Measurements from ENCODE around the gene CYP27C1.

Gene CYP27C1

DNA sequence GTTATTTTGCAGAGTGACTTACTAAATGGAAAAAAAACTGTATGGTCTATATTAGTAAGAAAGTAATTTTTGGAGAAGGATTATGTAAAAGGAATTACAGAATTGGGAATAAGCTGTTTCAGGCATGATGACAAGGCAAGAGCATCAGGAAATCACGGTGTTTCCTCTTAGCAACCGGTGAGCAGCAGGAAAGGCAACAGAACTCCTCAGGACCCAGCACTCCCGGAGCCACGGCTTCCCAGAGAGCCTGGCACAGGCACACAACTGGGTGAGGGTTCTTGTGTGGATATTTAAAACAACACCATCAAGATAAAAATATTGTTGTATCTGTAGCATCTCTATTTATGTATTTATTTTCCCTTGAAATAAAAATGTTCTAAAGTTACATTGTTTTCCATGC lies 34.4 kb downstream of the CYP27C1 start:
- no peak for DNase-seq (ENCODE audit: low spot score)
- in situ Hi-C loops (cut with MboI; ENCODE audit: low pct_unique_long_range_greater_than_20kb, low sequenced_read_pairs, unreplicated experiment) = no loop called here
- TF ChIP-seq, protein P1, sequence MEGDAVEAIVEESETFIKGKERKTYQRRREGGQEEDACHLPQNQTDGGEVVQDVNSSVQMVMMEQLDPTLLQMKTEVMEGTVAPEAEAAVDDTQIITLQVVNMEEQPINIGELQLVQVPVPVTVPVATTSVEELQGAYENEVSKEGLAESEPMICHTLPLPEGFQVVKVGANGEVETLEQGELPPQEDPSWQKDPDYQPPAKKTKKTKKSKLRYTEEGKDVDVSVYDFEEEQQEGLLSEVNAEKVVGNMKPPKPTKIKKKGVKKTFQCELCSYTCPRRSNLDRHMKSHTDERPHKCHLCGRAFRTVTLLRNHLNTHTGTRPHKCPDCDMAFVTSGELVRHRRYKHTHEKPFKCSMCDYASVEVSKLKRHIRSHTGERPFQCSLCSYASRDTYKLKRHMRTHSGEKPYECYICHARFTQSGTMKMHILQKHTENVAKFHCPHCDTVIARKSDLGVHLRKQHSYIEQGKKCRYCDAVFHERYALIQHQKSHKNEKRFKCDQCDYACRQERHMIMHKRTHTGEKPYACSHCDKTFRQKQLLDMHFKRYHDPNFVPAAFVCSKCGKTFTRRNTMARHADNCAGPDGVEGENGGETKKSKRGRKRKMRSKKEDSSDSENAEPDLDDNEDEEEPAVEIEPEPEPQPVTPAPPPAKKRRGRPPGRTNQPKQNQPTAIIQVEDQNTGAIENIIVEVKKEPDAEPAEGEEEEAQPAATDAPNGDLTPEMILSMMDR (IDR thresholded peaks at IDR 0.05; ENCODE audit: extremely low read depth, insufficient read depth, missing control alignments) = no peak

DNA sequence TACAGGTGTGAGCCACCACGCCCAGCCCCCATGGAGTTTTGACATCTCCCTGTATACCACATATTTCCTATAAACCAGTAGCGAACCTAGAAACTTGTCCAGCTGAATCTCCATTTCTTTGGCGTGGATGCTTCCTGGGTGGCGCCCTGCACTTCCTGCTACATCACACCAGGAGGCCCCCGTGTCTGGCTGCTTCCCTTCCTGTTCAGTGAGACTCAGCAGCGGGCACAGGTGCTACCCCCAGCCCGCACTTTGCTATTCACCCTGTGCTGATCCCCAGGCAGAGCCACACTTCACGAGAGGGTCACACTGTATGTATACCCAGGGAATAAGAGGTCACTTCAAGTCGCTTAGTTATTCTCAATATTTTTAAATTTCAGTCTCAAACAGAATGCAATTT lies 35.0 kb downstream of the CYP27C1 start:
- in situ Hi-C loops (cut with MboI; ENCODE audit: low pct_unique_long_range_greater_than_20kb, low sequenced_read_pairs, unreplicated experiment) = no loop called here
- TF ChIP-seq, protein P1 (IDR thresholded peaks at IDR 0.05; ENCODE audit: extremely low read depth, insufficient read depth, missing control alignments) = no peak
- no peak for DNase-seq (ENCODE audit: low spot score)

GRCh38 chr2:127183771-127184170 lies 36.3 kb downstream of the CYP27C1 start:
- in situ Hi-C loops (cut with MboI; ENCODE audit: low pct_unique_long_range_greater_than_20kb, low sequenced_read_pairs, unreplicated experiment) = no loop called here
- no peak for DNase-seq (ENCODE audit: low spot score)

DNA sequence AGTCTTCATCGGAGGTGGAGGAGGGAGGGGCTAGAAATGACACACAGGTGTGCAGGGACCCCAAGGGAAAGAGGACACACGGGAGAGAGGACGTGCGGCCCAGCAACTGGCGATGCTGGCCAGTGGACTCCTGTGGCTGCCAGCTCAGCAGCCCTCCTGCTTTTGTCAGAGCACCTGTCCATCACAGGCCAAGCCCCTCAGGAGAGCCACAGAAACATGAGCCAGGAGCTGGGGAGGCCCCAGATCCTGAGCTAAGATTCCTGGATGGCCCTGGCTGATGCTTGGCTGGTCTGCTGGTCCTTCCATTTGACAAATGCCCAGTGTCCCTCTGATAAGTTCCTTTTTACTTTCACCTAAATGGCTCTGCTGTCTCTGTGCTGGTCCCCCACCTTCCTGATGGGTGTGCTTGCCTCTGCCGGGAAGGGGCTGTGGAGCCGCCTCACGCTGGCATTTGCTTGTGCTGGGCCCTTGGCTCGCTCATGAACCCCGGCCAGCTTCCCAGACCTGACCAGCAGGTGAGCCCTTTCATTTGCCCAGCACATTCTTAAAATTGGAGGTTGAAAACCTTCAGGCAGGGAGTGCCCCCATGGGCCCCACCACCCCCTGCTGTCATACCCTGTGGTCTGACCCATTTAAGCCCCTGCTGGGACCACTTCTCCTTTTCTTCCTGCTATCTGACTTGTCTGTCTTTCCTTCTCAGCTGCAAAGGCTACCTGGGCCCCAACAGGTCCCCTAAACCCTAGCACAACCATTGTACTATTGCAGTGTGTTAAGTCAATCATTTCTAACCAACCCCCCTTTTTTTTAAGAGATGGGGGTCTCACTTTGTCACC lies 37.3 kb downstream of the CYP27C1 start:
- no peak for DNase-seq (ENCODE audit: low spot score)
- TF ChIP-seq, protein P1 (IDR thresholded peaks at IDR 0.05; ENCODE audit: extremely low read depth, insufficient read depth, missing control alignments) = no peak
- in situ Hi-C loops (cut with MboI; ENCODE audit: low pct_unique_long_range_greater_than_20kb, low sequenced_read_pairs, unreplicated experiment) = no loop called here

More at GRCh38 chr2:127183771-127184170, 36.3 kb downstream of the CYP27C1 start:
- TF ChIP-seq, protein P1 (IDR thresholded peaks at IDR 0.05; ENCODE audit: extremely low read depth, insufficient read depth, missing control alignments) = no peak

- in situ Hi-C loops (cut with MboI; ENCODE audit: low pct_unique_long_range_greater_than_20kb, low sequenced_read_pairs, unreplicated experiment) = no loop called here
- no peak for DNase-seq (ENCODE audit: low spot score)
- TF ChIP-seq, protein P1 (IDR thresholded peaks at IDR 0.05; ENCODE audit: extremely low read depth, insufficient read depth, missing control alignments) = no peak
Measured at GRCh38 chr2:127181851-127182250, 38.2 kb downstream of the CYP27C1 start.

GRCh38 chr2:127179766-127180165 lies 40.3 kb downstream of the CYP27C1 start:
- in situ Hi-C loops (cut with MboI; ENCODE audit: low pct_unique_long_range_greater_than_20kb, low sequenced_read_pairs, unreplicated experiment) = no loop called here
- DNase-seq (ENCODE audit: low spot score) = no peak

More at GRCh38 chr2:127179766-127180165, 40.3 kb downstream of the CYP27C1 start:
- TF ChIP-seq, protein P1 (IDR thresholded peaks at IDR 0.05; ENCODE audit: extremely low read depth, insufficient read depth, missing control alignments) = no peak

All from GM13977 (cell line).